HL-60 (cell line): Measurements from ENCODE around the gene EFCAB6.

Source experiments
- CTCF ChIP-seq: IDR thresholded peaks from one replicate; pipeline ENCODE4 v1.5.1; 2011; ENCODE audit warnings: low read length, control low read depth, inconsistent platforms; ENCODE audit not compliant: insufficient read depth
- GABPA ChIP-seq: IDR thresholded peaks from 2 replicates; pipeline ENCODE4 v1.6.1; 2012; ENCODE audit warnings: low read depth
- POLR2AphosphoS5 ChIP-seq: IDR thresholded peaks from 2 replicates; pipeline ENCODE4 v1.6.1; 2012; ENCODE audit warnings: low read depth
- REST ChIP-seq: IDR thresholded peaks from 2 replicates; pipeline ENCODE4 v1.6.1; 2012; ENCODE audit warnings: low read depth; ENCODE audit not compliant: insufficient replicate concordance
- SPI1 ChIP-seq: IDR thresholded peaks from 2 replicates; pipeline ENCODE4 v1.6.1; 2012; ENCODE audit warnings: low read depth, mild to moderate bottlenecking, borderline replicate concordance

- TF ChIP-seq CTCF = no peak
- TF ChIP-seq POLR2AphosphoS5 = no peak
- no peak for TF ChIP-seq SPI1
- no peak for TF ChIP-seq REST
- TF ChIP-seq GABPA = no peak
Observed at GRCh38 chr22:43845981-43846380, 33.9 kb upstream of the EFCAB6 start.
